HepG2 (cell line): ENCODE measurements around the gene ZNF217. TPM values are rescaled to one million over a fixed set of nuclear protein-coding genes. Genes with fewer than 3 reads are reported as not detected.

Source experiments
- ATF4 ChIP-seq, 2 experiments: fragments of 450-650 bp in 1 of 2; sonication (generic) in 1 of 2; formaldehyde crosslinking; IDR thresholded peaks; 2 replicates each; pipeline versions ENCODE4 v1.5.0 to v1.8.0; 2020 to 2022; ENCODE audit warnings: mild to moderate bottlenecking in 1 of 2, missing genetic modification reagents in 1 of 2
- CREB1 ChIP-seq, 2 experiments: fragments of 450-650 bp in 1 of 2; IDR thresholded peaks; 2 replicates each; pipeline ENCODE4 v1.6.1; 2016 to 2017; ENCODE audit warnings: control low read depth in 1 of 2, mild to moderate bottlenecking in 1 of 2, missing compliant biosample characterization in 1 of 2, missing genetic modification characterization in 1 of 2
- CTCF ChIP-seq: sonication (generic); formaldehyde crosslinking; IDR thresholded peaks from 2 replicates; pipeline ENCODE4 v1.5.0; 2020; ENCODE audit warnings: mild to moderate bottlenecking, missing genetic modification reagents, moderate library complexity
- ELF3 ChIP-seq: IDR thresholded peaks from 2 replicates; pipeline ENCODE4 v1.6.1; 2016; ENCODE audit warnings: missing genetic modification reagents, missing compliant biosample characterization
- FOXA1 ChIP-seq, 2 experiments: fragments of 450-650 bp in 1 of 2; sonication (generic) in 1 of 2; formaldehyde crosslinking in 1 of 2; IDR thresholded peaks; 2 replicates each; pipeline versions ENCODE4 v1.4.0 to v1.6.1; 2016 to 2020; ENCODE audit warnings: missing genetic modification reagents in 1 of 2
- LCORL ChIP-seq, 2 experiments: fragments of 450-650 bp in 1 of 2; sonication (generic) in 1 of 2; formaldehyde crosslinking in 1 of 2; IDR thresholded peaks; 2 replicates each; pipeline versions ENCODE4 v1.5.0 to v1.6.1; 2017 to 2020; ENCODE audit warnings: antibody characterized with exemption in 1 of 2, missing genetic modification reagents in 1 of 2
- MAFF ChIP-seq: IDR thresholded peaks from 2 replicates; pipeline ENCODE4 v1.6.1; 2011; ENCODE audit warnings: low read depth, low read length, improper control_type of control experiment
- MAZ ChIP-seq, 2 experiments: sonication (generic) in 1 of 2; formaldehyde crosslinking in 1 of 2; IDR thresholded peaks; 2 replicates each; pipeline versions ENCODE4 v1.5.0 to v1.6.1; 2012 to 2020; ENCODE audit warnings: low read depth in 2 of 2, mild to moderate bottlenecking in 2 of 2, borderline replicate concordance in 1 of 2, improper control_type of control experiment in 1 of 2, low read length in 1 of 2, missing genetic modification reagents in 1 of 2, moderate library complexity in 1 of 2
- MED13 ChIP-seq: sonication (generic); formaldehyde crosslinking; IDR thresholded peaks from 2 replicates; pipeline ENCODE4 v1.5.0; 2020; ENCODE audit warnings: missing genetic modification reagents
- MIER3 ChIP-seq: IDR thresholded peaks from 2 replicates; pipeline ENCODE4 v1.6.1; 2016; ENCODE audit warnings: missing compliant biosample characterization, borderline replicate concordance
- SIN3B ChIP-seq: fragments of 150-350 bp; IDR thresholded peaks from 2 replicates; pipeline ENCODE4 v1.6.1; 2014; ENCODE audit warnings: low read length
- SMAD1 ChIP-seq: sonication (generic); formaldehyde crosslinking; IDR thresholded peaks from 2 replicates; pipeline ENCODE4 v1.4.0; 2020; ENCODE audit warnings: missing genetic modification reagents, low read depth, mild to moderate bottlenecking, borderline replicate concordance
- SMARCE1 ChIP-seq: fragments of 450-650 bp; IDR thresholded peaks from 2 replicates; pipeline ENCODE4 v1.6.1; 2017; ENCODE audit warnings: borderline replicate concordance
- SP140L ChIP-seq: sonication (generic); formaldehyde crosslinking; IDR thresholded peaks from 2 replicates; pipeline ENCODE4 v1.4.0; 2020; ENCODE audit warnings: missing genetic modification reagents, borderline replicate concordance
- SRSF1 ChIP-seq: fragments of 200-400 bp; formaldehyde crosslinking; optimal IDR thresholded peaks from 2 replicates; pipeline ENCODE3; 2017; ENCODE audit warnings: mild to moderate bottlenecking, low read depth, low read length, moderate library complexity
- TGIF2 ChIP-seq: IDR thresholded peaks from 2 replicates; pipeline ENCODE4 v1.6.1; 2016; ENCODE audit warnings: control low read depth, missing compliant biosample characterization
- ZBED4 ChIP-seq: sonication (generic); formaldehyde crosslinking; IDR thresholded peaks from 2 replicates; pipeline ENCODE4 v1.4.0; 2020; ENCODE audit warnings: missing genetic modification reagents, borderline replicate concordance
- ZBTB44 ChIP-seq: sonication (generic); formaldehyde crosslinking; IDR thresholded peaks from 2 replicates; pipeline ENCODE4 v1.4.0; 2020; ENCODE audit warnings: missing genetic modification reagents
- ZNF577 ChIP-seq: sonication (generic); formaldehyde crosslinking; IDR thresholded peaks from 2 replicates; pipeline ENCODE4 v1.4.0; 2020; ENCODE audit warnings: mild to moderate bottlenecking, low read depth, missing genetic modification reagents, borderline replicate concordance
- ZNF674 ChIP-seq: sonication (generic); formaldehyde crosslinking; IDR thresholded peaks from 2 replicates; pipeline ENCODE4 v1.5.0; 2020; ENCODE audit warnings: low read depth, mild to moderate bottlenecking, missing genetic modification reagents
- polyA plus RNA-seq, 8 experiments: library from polyadenylated mRNA; depleted of rRNA in 3 of 8; stranded (reverse) in 7 of 8; unstranded in 1 of 8; fragments of >200 nt; fragmentation: Illumina TruSeq in 4 of 8; extraction: Trizol in 4 of 8; gene quantifications; 2 replicates each; pipeline versions ENCODE4 v1.2.1 to v1.2.3, GENCODE V29; 2011 to 2016; ENCODE audit warnings: low read depth in 4 of 8, missing spikeins in 1 of 8, mixed read lengths in 1 of 8; ENCODE audit not compliant: insufficient read depth in 1 of 8
- total RNA-seq, 5 experiments: library from RNA; depleted of rRNA; stranded (reverse); fragments of >200 nt; fragmentation: Illumina TruSeq; extraction: Trizol; gene quantifications; 2 replicates each; pipeline ENCODE4 v1.2.3, GENCODE V29; 2016; ENCODE audit warnings: low read depth in 1 of 5

ZNF217 gene
- total and polyA plus RNA-seq, 2 of the 13 experiments (the other 11 are each of a cell fraction or from before 2014, with no cell fraction given) = 22.3 to 29.8 TPM

- TF ChIP-seq ZNF674 = no peak
- TF ChIP-seq FOXA1 (IDR thresholded peaks at IDR 0.05) = no peak
- peak; percentile 31; the same call in 1 of the 2 replicates for TF ChIP-seq FOXA1 (CRISPR knock-in tag; IDR thresholded peaks at IDR 0.05)
- TF ChIP-seq LCORL (IDR thresholded peaks at IDR 0.05) = no peak
- 0 out of 2 replicates have a peak, but pooled peaks have one; percentile 14 for TF ChIP-seq LCORL (CRISPR knock-in tag; IDR thresholded peaks at IDR 0.05)
- TF ChIP-seq ZNF577 = no peak
- 0 out of 2 replicates have a peak, but pooled peaks have one; percentile 10 for TF ChIP-seq ELF3 (CRISPR knock-in tag)
- no peak for TF ChIP-seq SP140L (CRISPR knock-in tag)
- TF ChIP-seq MAFF = 0 out of 2 replicates have a peak, but pooled peaks have one; percentile 25
- TF ChIP-seq ZBTB44 (CRISPR knock-in tag) = no peak
- TF ChIP-seq SIN3B = no peak
- no peak for TF ChIP-seq CTCF
- TF ChIP-seq SMARCE1 = no peak
- no peak for TF ChIP-seq MAZ (IDR thresholded peaks at IDR 0.05; ENCODE audit: borderline replicate concordance, low read depth, low read length)
- TF ChIP-seq MAZ (CRISPR knock-in tag; IDR thresholded peaks at IDR 0.05; ENCODE audit: low read depth) = no peak
- TF ChIP-seq SMAD1 (CRISPR knock-in tag) = no peak
- TF ChIP-seq ATF4 (CRISPR knock-in tag; IDR thresholded peaks at IDR 0.05) = peak in 1 of 2 experiments; percentile 83; a peak in 2 of 4 replicates
- no peak for TF ChIP-seq TGIF2
- TF ChIP-seq MED13 (CRISPR knock-in tag) = no peak
- TF ChIP-seq MIER3 (CRISPR knock-in tag) = no peak
- TF ChIP-seq ZBED4 (CRISPR knock-in tag) = no peak
- no peak for TF ChIP-seq SRSF1
- no peak for TF ChIP-seq CREB1 (IDR thresholded peaks at IDR 0.05)
- TF ChIP-seq CREB1 (CRISPR knock-in tag; IDR thresholded peaks at IDR 0.05) = no peak
Observed at GRCh38 chr20:53582574-53583351, 10.9 kb downstream of the ZNF217 start (continued).
